DOHH2 (cell line): ENCODE results near the gene GABRG3.

ENCODE experiments used
- H3F3A ChIP-seq: fragments of 200-600 bp; sonication (generic), shearing (Covaris generic); 2 replicates; pipeline ENCODE4 v1.6.0; 2016; ENCODE audit warnings: antibody characterized with exemption, mild to moderate bottlenecking; ENCODE audit not compliant: control insufficient read depth, insufficient read depth
- H3K27ac ChIP-seq: fragments of 200-600 bp; sonication (generic); 2 replicates; pipeline ENCODE4 v1.5.1; 2014; ENCODE audit warnings: low read depth, mild to moderate bottlenecking, low read length, moderate library complexity
- H3K27me3 ChIP-seq: fragments of 200-600 bp; sonication (generic); 2 replicates; pipeline ENCODE4 v1.6.1; 2014; ENCODE audit warnings: mild to moderate bottlenecking, low read length, mixed read lengths; ENCODE audit not compliant: control insufficient read depth
- H3K36me3 ChIP-seq: fragments of 200-600 bp; sonication (generic); 2 replicates; pipeline ENCODE4 v1.6.1; 2014; ENCODE audit warnings: mild to moderate bottlenecking, low read length, moderate library complexity, mixed read lengths; ENCODE audit not compliant: control insufficient read depth
- H3K4me1 ChIP-seq: fragments of 200-600 bp; sonication (generic); 2 replicates; pipeline ENCODE4 v1.6.1; 2014; ENCODE audit warnings: mild to moderate bottlenecking, low read length, mixed read lengths; ENCODE audit not compliant: control insufficient read depth
- H3K4me2 ChIP-seq: fragments of 200-600 bp; sonication (generic); 2 replicates; pipeline ENCODE4 v1.6.0; 2014; ENCODE audit warnings: mild to moderate bottlenecking, low read length, moderate library complexity
- H3K4me3 ChIP-seq: fragments of 200-600 bp; sonication (generic); 2 replicates; pipeline ENCODE4 v1.5.1; 2014; ENCODE audit warnings: mild to moderate bottlenecking, low read length, mixed read lengths
- H3K79me2 ChIP-seq: fragments of 200-600 bp; sonication (generic); 2 replicates; pipeline ENCODE4 v1.6.1; 2014; ENCODE audit warnings: mild to moderate bottlenecking, low read length, mixed read lengths; ENCODE audit not compliant: control insufficient read depth
- H3K9me2 ChIP-seq: fragments of 200-600 bp; sonication (generic); replicated peaks from 2 replicates; pipeline ENCODE4 v1.6.1; 2014; ENCODE audit warnings: mild to moderate bottlenecking, low read length, mixed read lengths; ENCODE audit not compliant: control insufficient read depth
- H3K9me3 ChIP-seq: fragments of 200-600 bp; sonication (generic); 2 replicates; pipeline ENCODE4 v1.6.1; 2014; ENCODE audit warnings: antibody characterized with exemption, low read length, mixed read lengths; ENCODE audit not compliant: control insufficient read depth, insufficient read depth
- H4K20me1 ChIP-seq: fragments of 200-600 bp; sonication (generic); 2 replicates; pipeline ENCODE4 v1.6.0; 2014; ENCODE audit warnings: low read depth, mild to moderate bottlenecking, antibody characterized with exemption, low read length, moderate library complexity; ENCODE audit not compliant: control insufficient read depth, insufficient read depth
- CTCF ChIP-seq: fragments of 200-600 bp; sonication (generic); IDR thresholded peaks from one replicate; pipeline ENCODE4 v1.5.1; 2014; ENCODE audit warnings: antibody characterized with exemption, mild to moderate bottlenecking, low read depth, low read length; ENCODE audit not compliant: poor library complexity, severe bottlenecking
- EZH2phosphoT487 ChIP-seq: fragments of 200-600 bp; sonication (generic); IDR thresholded peaks from 2 replicates; pipeline ENCODE4 v1.6.1; 2017; ENCODE audit warnings: borderline replicate concordance, mild to moderate bottlenecking, antibody characterized with exemption, low read length, moderate library complexity, mixed read lengths

The GABRG3 gene

GRCh38 chr15:27278761-27279160, 307.8 kb downstream of the GABRG3 start:
- no peaks in the 10 kb centered on the region for H3K4me1 ChIP-seq
- peaks cover 6% of the 10 kb centered on the region; the same call in 1 of the 2 replicates for H3K9me3 ChIP-seq
- no peak overlapping the region for H3K4me2 ChIP-seq
- H4K20me1 ChIP-seq = no peaks in the 10 kb centered on the region
- no peaks in the 10 kb centered on the region for H3F3A ChIP-seq
- no peaks in the 10 kb centered on the region for H3K79me2 ChIP-seq
- TF ChIP-seq EZH2phosphoT487 (no peak), CTCF (no peak)
- H3K9me2 ChIP-seq = no peaks in the 10 kb centered on the region
- no peak overlapping the region for H3K4me3 ChIP-seq
- no peaks in the 10 kb centered on the region for H3K36me3 ChIP-seq
- no peak overlapping the region for H3K27ac ChIP-seq
- H3K27me3 ChIP-seq = no peaks in the 10 kb centered on the region

DNA sequence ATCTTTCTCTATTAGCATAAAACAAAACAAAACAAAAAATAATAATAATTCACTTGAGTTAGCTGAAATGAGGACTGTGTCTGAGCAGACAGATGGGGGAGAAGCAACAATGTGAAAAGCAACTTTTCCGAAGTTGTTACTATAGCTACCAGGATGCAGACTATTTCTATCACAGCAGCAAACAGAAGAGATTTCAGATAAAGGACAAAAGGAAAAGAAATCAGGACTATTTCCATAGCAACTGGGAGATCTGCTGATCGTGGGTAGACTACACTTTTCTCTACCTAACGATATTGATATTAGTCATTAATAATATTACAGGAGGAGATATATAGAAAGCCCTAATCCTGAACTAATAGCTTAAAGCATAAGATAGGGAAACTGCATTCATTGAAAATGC, 321.7 kb downstream of the GABRG3 start:
- H3K9me2 ChIP-seq = no peaks in the 10 kb centered on the region
- no peak overlapping the region for H3K4me2 ChIP-seq
- no peaks in the 10 kb centered on the region for H3K4me1 ChIP-seq
- H3K4me3 ChIP-seq = no peak overlapping the region
- no peaks in the 10 kb centered on the region for H3K36me3 ChIP-seq
- no peaks in the 10 kb centered on the region for H3F3A ChIP-seq
- no peaks in the 10 kb centered on the region for H4K20me1 ChIP-seq
- no peak for TF ChIP-seq EZH2phosphoT487
- TF ChIP-seq CTCF = no peak
- H3K27me3 ChIP-seq = no peaks in the 10 kb centered on the region
- peaks cover 4% of the 10 kb centered on the region; the same call in 1 of the 2 replicates for H3K9me3 ChIP-seq
- no peak overlapping the region for H3K27ac ChIP-seq
- H3K79me2 ChIP-seq = no peaks in the 10 kb centered on the region

GRCh38 chr15:27293607-27294006, 322.6 kb downstream of the GABRG3 start:
- H3K79me2 ChIP-seq = no peaks in the 10 kb centered on the region
- no peaks in the 10 kb centered on the region for H4K20me1 ChIP-seq
- no peak overlapping the region for H3K27ac ChIP-seq
- H3K27me3 ChIP-seq = no peaks in the 10 kb centered on the region
- H3K4me2 ChIP-seq = no peak overlapping the region
- H3F3A ChIP-seq = no peaks in the 10 kb centered on the region
- no peaks in the 10 kb centered on the region for H3K9me2 ChIP-seq
- TF ChIP-seq CTCF (no peak), EZH2phosphoT487 (no peak)
- peaks cover 6% of the 10 kb centered on the region; the same call in 1 of the 2 replicates for H3K9me3 ChIP-seq
- H3K4me1 ChIP-seq = no peaks in the 10 kb centered on the region
- no peak overlapping the region for H3K4me3 ChIP-seq
- H3K36me3 ChIP-seq = no peaks in the 10 kb centered on the region
